Measurements from ENCODE around the gene HOXB1. TPM values are rescaled to one million over a fixed set of nuclear protein-coding genes. Genes with fewer than 3 reads are reported as not detected.

The HOXB1 gene
- total RNA-seq, 1 experiment from 2014 or later: not detected

DNA sequence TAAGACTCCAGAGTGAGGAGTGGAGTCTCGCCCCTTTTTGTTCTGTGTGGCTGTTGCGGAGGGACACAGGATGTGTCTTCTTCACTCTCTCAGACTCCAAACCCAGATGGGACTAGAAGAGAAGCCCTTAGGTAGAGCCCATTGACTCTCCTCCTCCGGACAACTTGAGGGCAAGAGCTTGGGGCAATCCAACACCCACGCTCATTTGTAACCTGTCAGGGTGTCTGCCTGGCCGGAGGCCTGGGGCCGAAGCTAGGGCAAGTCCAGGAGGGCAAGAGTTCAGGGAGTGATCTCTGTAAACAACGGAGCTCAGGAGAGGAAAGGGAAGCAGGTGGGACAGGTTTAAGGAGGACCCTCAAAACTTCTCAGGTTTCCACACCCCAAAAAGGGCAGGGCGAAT is 1.4 kb upstream of the HOXB1 start:
- no TSS peak for BruUV-seq (replicated peaks)
- Mint-ChIP-seq H3K27ac (ENCODE audit: low read depth, unreplicated experiment) (no peak overlapping the region), H3K36me3 (ENCODE audit: insufficient read depth, unreplicated experiment) (no peaks in the 10 kb centered on the region), H3K27me3 (ENCODE audit: insufficient read depth, unreplicated experiment) (peaks cover 13% of the 10 kb centered on the region), H3K9me3 (ENCODE audit: unreplicated experiment) (no peaks in the 10 kb centered on the region), H3K4me1 (ENCODE audit: insufficient read depth, unreplicated experiment) (peaks cover 5% of the 10 kb centered on the region), H3K4me3 (ENCODE audit: unreplicated experiment) (no peak overlapping the region)
- TF ChIP-seq, protein P1, sequence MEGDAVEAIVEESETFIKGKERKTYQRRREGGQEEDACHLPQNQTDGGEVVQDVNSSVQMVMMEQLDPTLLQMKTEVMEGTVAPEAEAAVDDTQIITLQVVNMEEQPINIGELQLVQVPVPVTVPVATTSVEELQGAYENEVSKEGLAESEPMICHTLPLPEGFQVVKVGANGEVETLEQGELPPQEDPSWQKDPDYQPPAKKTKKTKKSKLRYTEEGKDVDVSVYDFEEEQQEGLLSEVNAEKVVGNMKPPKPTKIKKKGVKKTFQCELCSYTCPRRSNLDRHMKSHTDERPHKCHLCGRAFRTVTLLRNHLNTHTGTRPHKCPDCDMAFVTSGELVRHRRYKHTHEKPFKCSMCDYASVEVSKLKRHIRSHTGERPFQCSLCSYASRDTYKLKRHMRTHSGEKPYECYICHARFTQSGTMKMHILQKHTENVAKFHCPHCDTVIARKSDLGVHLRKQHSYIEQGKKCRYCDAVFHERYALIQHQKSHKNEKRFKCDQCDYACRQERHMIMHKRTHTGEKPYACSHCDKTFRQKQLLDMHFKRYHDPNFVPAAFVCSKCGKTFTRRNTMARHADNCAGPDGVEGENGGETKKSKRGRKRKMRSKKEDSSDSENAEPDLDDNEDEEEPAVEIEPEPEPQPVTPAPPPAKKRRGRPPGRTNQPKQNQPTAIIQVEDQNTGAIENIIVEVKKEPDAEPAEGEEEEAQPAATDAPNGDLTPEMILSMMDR (IDR thresholded peaks at IDR 0.05; ENCODE audit: unreplicated experiment): no peak
- POLR2A ChIA-PET: no interaction called here
- intact Hi-C loops (cut with micrococcal nuclease): no loop called here
- CTCF ChIA-PET: interaction anchor here (0.7 kb wide), 1 partner anchor 272 kb away, joined by 4 read pairs; no protein-coding TSS in a partner anchor
- DNase-seq (ENCODE audit: unreplicated experiment): no peak

DNA sequence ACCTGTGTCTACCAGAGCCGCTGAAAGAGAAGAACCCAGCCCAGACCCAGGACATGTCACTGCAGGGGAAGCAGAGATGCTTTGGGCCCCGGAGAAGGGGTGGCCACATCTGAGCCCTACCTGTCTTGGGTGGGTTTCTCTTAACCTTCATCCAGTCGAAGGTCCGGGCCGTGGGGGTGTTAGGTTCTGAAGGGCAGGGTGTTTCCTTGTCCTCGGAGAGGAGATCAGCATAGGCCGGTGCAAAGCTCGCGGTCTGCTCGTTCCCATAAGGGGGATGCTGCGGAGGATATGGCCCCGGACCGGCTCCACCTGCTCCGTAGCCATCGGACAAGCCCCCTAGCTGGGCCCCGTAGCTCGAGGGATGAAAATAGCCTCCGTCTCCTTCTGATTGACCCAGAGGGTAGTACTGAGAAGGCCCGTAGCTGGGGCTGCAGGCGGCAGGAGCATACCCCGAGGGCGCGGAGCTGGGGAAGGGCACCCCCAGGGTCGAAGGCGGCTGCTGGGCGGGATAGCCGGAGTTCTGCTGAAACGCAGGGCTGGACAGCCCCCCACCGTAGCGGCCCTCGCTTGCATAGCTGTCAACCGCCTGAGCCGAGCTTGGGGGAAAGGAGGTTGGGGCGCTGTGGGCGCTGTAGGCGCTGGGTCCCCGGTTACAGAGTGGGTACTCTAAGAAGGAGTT is 464 bp downstream of the HOXB1 start:
- POLR2A ChIA-PET: no interaction called here
- CTCF ChIA-PET: no interaction called here

DNA sequence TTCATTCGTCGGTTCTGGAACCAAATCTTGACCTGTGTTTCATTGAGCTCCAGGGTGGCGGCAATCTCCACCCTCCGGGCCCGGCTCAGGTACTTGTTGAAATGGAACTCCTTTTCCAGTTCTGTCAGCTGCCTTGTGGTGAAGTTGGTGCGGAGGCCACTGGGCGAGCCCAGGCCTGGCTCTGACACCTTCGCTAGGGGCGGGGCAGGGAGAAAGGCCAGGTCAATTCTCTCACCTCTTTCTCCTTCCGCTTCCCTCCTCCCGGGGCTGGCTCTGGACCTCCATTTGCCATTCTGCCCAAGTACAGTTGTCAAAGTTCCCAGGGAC is 1.2 kb downstream of the HOXB1 start:
- H3K27me3 Mint-ChIP-seq (ENCODE audit: insufficient read depth, unreplicated experiment): peaks cover 21% of the 10 kb centered on the region
- POLR2A ChIA-PET: no interaction called here
- DNase-seq (ENCODE audit: unreplicated experiment): no peak

More for the DNA sequence above, 464 bp downstream of the HOXB1 start:
- Mint-ChIP-seq H3K4me1 (ENCODE audit: insufficient read depth, unreplicated experiment) (peaks cover 5% of the 10 kb centered on the region), H3K36me3 (ENCODE audit: insufficient read depth, unreplicated experiment) (no peaks in the 10 kb centered on the region), H3K27ac (ENCODE audit: low read depth, unreplicated experiment) (no peak overlapping the region), H3K4me3 (ENCODE audit: unreplicated experiment) (no peak overlapping the region), H3K27me3 (ENCODE audit: insufficient read depth, unreplicated experiment) (peaks cover 14% of the 10 kb centered on the region), H3K9me3 (ENCODE audit: unreplicated experiment) (no peaks in the 10 kb centered on the region)
- BruUV-seq (replicated peaks): no TSS peak
- TF ChIP-seq, protein P1 (IDR thresholded peaks at IDR 0.05; ENCODE audit: unreplicated experiment): no peak
- intact Hi-C loops (cut with micrococcal nuclease): no loop called here
- no peak for DNase-seq (ENCODE audit: unreplicated experiment)

DNA sequence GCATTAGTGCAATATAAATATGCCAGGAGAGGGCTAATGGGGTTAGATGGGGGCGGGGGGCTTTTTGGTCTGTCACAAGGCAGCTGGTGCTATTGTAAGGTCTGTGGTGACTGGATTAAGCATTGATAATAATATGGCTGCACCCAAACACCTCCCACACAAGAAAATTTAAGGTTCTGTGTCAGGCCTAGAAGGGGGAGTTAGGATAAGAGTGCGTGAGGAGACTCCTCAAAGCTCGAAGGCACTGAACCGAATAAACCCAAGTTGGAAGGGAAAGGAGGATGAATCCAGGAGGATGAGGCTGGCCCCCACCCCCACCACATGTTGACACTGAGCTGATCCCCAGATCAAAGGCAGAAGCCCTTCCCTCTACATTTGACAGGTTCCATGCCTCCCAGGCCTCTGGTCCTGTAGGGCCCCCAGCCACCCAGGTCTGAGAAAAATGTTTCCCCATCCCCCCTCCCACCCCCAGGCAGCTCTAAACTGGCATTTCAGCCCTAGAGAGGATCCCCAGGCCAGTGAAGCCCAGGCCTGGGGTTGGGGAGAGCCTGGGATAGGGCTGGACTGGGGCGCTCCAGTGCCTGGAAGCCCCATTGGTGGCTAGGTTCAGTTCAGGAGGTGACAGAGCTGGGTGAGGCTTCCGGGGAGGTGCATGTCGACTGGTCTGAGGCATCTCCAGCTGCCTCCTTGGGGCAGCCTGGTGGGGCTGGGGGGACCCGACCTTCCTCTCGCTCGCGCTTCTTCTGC is 1.7 kb downstream of the HOXB1 start:
- peaks cover 23% of the 10 kb centered on the region for H3K27me3 Mint-ChIP-seq (ENCODE audit: insufficient read depth, unreplicated experiment)
- H3K9me3 Mint-ChIP-seq (ENCODE audit: unreplicated experiment): no peaks in the 10 kb centered on the region
- no peak overlapping the region for H3K4me3 Mint-ChIP-seq (ENCODE audit: unreplicated experiment)
- no peaks in the 10 kb centered on the region for H3K36me3 Mint-ChIP-seq (ENCODE audit: insufficient read depth, unreplicated experiment)
- no TSS peak for BruUV-seq (replicated peaks)
- no peak overlapping the region for H3K27ac Mint-ChIP-seq (ENCODE audit: low read depth, unreplicated experiment)
- TF ChIP-seq, protein P1 (IDR thresholded peaks at IDR 0.05; ENCODE audit: unreplicated experiment): no peak
- POLR2A ChIA-PET: no interaction called here
- H3K4me1 Mint-ChIP-seq (ENCODE audit: insufficient read depth, unreplicated experiment): peaks cover 5% of the 10 kb centered on the region
- DNase-seq (ENCODE audit: unreplicated experiment): no peak
- CTCF ChIA-PET: interaction anchor here (0.5 kb wide), 1 partner anchor 67 kb away, joined by 3 read pairs; no protein-coding TSS in a partner anchor
- intact Hi-C loops (cut with micrococcal nuclease): no loop called here

More for the DNA sequence above, 1.2 kb downstream of the HOXB1 start:
- BruUV-seq (replicated peaks): no TSS peak
- CTCF ChIA-PET: interaction anchor here (0.5 kb wide), 1 partner anchor 68 kb away, joined by 3 read pairs; no protein-coding TSS in a partner anchor
- TF ChIP-seq, protein P1 (IDR thresholded peaks at IDR 0.05; ENCODE audit: unreplicated experiment): no peak
- H3K27ac Mint-ChIP-seq (ENCODE audit: low read depth, unreplicated experiment): no peak overlapping the region
- intact Hi-C loops (cut with micrococcal nuclease): no loop called here
- H3K36me3 Mint-ChIP-seq (ENCODE audit: insufficient read depth, unreplicated experiment): no peaks in the 10 kb centered on the region
- H3K9me3 Mint-ChIP-seq (ENCODE audit: unreplicated experiment): no peaks in the 10 kb centered on the region
- no peak overlapping the region for H3K4me3 Mint-ChIP-seq (ENCODE audit: unreplicated experiment)
- peaks cover 5% of the 10 kb centered on the region for H3K4me1 Mint-ChIP-seq (ENCODE audit: insufficient read depth, unreplicated experiment)

Measured in MCF 10A (cell line).